Uterus (tissue), 4 donors: ENCODE results near the gene TMEM30A. TPM values are rescaled to one million over a fixed set of nuclear protein-coding genes. Genes with fewer than 3 reads are reported as not detected.

ENCODE experiments used
- DNase-seq, 2 donors: peaks; one replicate each; pipeline ENCODE4 v3.0.0-alpha.2; 2019 to 2020
- H3K27ac ChIP-seq, 2 donors: fragments of 200-600 bp; sonication (generic); 1 replicate in 1 of 2; 2 replicates in 1 of 2; pipeline ENCODE4 v1.5.1; 2016 to 2018
- H3K27me3 ChIP-seq, 2 donors: fragments of 200-600 bp; sonication (generic); one replicate each; pipeline ENCODE4 v1.5.1; 2018 to 2019; ENCODE audit warnings: control low read depth in 1 of 2
- H3K36me3 ChIP-seq, 2 donors: fragments of 200-600 bp; sonication (generic); one replicate each; pipeline ENCODE4 v1.5.1; 2019; ENCODE audit warnings: control low read depth in 1 of 2
- H3K4me1 ChIP-seq, 2 donors: fragments of 200-600 bp; sonication (generic); one replicate each; pipeline ENCODE4 v1.5.1; 2018 to 2019; ENCODE audit warnings: control low read depth in 1 of 2
- H3K4me3 ChIP-seq, 2 donors: fragments of 200-600 bp; sonication (generic); 1 replicate in 1 of 2; 2 replicates in 1 of 2; pipeline ENCODE4 v1.5.1; 2018 to 2019; ENCODE audit warnings: mild to moderate bottlenecking in 1 of 2
- H3K9me3 ChIP-seq, 2 donors: fragments of 200-600 bp; sonication (generic); one replicate each; pipeline ENCODE4 v1.5.1; 2019; ENCODE audit warnings: control low read depth in 1 of 2
- POLR2A ChIP-seq, 2 donors: fragments of 450-650 bp; IDR thresholded peaks; one replicate each; pipeline ENCODE4 v1.6.1; 2016; ENCODE audit warnings: antibody characterized with exemption in 2 of 2, mild to moderate bottlenecking in 1 of 2, moderate library complexity in 1 of 2
- intact Hi-C: fragments of 100-400 bp; cut with DNase I; formaldehyde crosslinking; loops from one replicate; pipeline ENCODE4 v1.15.1; 2023; ENCODE audit warnings: low total_unique reads
- total RNA-seq, 4 donors: library from RNA; depleted of rRNA in 3 of 4; stranded (reverse); fragments of >200 nt in 3 of 4; gene quantifications; one replicate each; pipeline versions ENCODE4 v1.1.0 to v1.2.4, GENCODE V29; 2014 to 2023
- TF ChIP-seq, protein P1 (sequence below), 4 experiments: fragments of 200-600 bp in 2 of 4; fragments of 450-650 bp in 2 of 4; sonication (generic) in 2 of 4; IDR thresholded peaks; one replicate each; pipeline ENCODE4 v1.5.1; 2016 to 2019; ENCODE audit warnings: antibody characterized with exemption in 4 of 4, mild to moderate bottlenecking in 2 of 4, moderate library complexity in 1 of 4
- donor health status: DM: yes; HTN: yes; CAD: no.

Gene TMEM30A
- total RNA-seq, 4 donors from 2014 or later = 71.0 to 194 (median 125) TPM

DNA sequence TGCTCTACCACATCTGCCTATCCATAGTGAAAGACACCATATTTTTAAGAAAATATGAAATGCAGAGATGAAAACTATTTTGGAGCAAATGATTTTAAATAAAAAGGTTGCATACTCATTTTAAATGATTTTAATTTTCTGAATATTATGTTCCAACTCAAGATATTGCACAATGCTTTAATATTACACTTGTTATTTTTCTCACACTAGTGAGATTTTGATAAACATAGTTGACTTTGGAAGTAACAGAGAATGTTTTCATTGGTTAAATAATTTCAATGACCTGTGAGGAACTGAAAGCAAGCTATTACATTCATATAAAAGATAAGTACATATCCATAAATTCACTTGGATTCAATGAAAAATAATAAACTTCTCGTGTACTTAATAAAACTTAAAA lies 7.2 kb upstream of the TMEM30A start:
- H3K27ac ChIP-seq = no peak overlapping the region
- TF ChIP-seq POLR2A (IDR thresholded peaks at IDR 0.05) = no peak
- TF ChIP-seq, protein P1, sequence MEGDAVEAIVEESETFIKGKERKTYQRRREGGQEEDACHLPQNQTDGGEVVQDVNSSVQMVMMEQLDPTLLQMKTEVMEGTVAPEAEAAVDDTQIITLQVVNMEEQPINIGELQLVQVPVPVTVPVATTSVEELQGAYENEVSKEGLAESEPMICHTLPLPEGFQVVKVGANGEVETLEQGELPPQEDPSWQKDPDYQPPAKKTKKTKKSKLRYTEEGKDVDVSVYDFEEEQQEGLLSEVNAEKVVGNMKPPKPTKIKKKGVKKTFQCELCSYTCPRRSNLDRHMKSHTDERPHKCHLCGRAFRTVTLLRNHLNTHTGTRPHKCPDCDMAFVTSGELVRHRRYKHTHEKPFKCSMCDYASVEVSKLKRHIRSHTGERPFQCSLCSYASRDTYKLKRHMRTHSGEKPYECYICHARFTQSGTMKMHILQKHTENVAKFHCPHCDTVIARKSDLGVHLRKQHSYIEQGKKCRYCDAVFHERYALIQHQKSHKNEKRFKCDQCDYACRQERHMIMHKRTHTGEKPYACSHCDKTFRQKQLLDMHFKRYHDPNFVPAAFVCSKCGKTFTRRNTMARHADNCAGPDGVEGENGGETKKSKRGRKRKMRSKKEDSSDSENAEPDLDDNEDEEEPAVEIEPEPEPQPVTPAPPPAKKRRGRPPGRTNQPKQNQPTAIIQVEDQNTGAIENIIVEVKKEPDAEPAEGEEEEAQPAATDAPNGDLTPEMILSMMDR (IDR thresholded peaks at IDR 0.05) = no peak
- intact Hi-C loops = no loop called here
- no peak overlapping the region for H3K4me3 ChIP-seq
- H3K36me3 ChIP-seq = no peaks in the 10 kb centered on the region
- no peaks in the 10 kb centered on the region for H3K27me3 ChIP-seq
- no peak for DNase-seq
- no peaks in the 10 kb centered on the region for H3K9me3 ChIP-seq
- H3K4me1 ChIP-seq = no peaks in the 10 kb centered on the region

DNA sequence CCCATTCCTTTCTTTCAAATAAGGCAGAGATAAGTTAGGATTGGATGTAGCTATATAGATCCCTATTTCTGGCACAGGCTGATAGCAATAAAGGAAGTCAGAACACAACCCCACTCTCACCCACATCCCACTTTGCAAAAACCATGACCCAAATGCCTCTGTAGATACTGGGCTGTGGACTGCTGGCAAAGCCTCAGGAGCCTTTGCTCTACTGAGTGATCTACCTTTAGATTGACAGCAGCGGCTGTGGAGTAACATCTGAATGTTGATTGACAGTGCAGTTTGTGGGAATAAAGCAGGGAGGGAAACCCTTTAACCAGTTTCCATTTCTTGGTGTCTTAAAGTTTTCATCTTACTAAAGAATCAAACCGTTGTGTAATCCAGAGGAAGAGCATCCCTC lies 6.7 kb upstream of the TMEM30A start:
- no peak overlapping the region for H3K4me3 ChIP-seq
- intact Hi-C loops = no loop called here
- no peaks in the 10 kb centered on the region for H3K27me3 ChIP-seq
- H3K36me3 ChIP-seq = no peaks in the 10 kb centered on the region
- no peak overlapping the region for H3K27ac ChIP-seq
- no peak for TF ChIP-seq POLR2A (IDR thresholded peaks at IDR 0.05)
- TF ChIP-seq, protein P1 (IDR thresholded peaks at IDR 0.05) = no peak
- H3K4me1 ChIP-seq = no peaks in the 10 kb centered on the region
- DNase-seq = no peak
- no peaks in the 10 kb centered on the region for H3K9me3 ChIP-seq

DNA sequence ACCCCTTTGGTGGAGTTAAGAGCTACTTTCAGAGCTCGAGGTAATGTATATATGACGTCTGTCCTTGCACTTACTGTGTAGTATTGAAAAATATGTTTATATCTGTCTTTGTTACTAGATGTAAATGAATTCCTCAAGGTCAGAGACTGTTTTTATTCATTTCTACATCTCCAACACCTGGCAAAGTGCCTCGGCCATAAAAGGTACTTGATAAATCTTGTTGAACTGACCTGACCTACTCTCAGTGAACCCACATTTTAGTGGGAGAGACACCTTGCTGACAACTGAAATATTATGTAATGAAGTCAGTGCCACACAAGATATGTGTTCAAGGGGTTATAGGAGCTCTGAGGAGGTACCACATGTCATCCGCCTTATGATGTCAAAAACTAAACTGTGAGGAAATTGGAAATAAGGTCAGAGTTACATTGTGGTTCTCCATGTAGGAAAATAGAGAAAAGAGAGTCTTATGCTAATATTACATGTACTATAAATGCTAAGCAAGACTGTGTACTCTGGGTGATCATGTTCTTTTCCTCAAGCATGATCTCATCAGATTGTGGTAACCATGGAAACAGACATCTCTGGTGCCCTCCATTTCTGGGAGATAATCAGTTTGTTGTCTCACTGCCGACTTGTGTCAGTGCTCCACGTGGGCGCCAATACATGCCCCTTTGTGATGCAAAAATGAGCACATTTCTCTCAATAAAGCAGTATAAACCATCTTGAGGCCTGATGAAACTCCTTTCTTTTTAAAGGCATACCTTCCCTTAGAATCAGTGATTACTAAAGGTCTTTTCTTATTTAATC lies 5.7 kb upstream of the TMEM30A start:
- H3K4me1 ChIP-seq = no peaks in the 10 kb centered on the region
- no peak overlapping the region for H3K4me3 ChIP-seq
- H3K27ac ChIP-seq = no peak overlapping the region
- intact Hi-C loops = no loop called here
- DNase-seq = no peak
- H3K27me3 ChIP-seq = no peaks in the 10 kb centered on the region
- TF ChIP-seq POLR2A (IDR thresholded peaks at IDR 0.05) = no peak
- TF ChIP-seq, protein P1 (IDR thresholded peaks at IDR 0.05) = no peak
- no peaks in the 10 kb centered on the region for H3K36me3 ChIP-seq
- H3K9me3 ChIP-seq = no peaks in the 10 kb centered on the region

DNA sequence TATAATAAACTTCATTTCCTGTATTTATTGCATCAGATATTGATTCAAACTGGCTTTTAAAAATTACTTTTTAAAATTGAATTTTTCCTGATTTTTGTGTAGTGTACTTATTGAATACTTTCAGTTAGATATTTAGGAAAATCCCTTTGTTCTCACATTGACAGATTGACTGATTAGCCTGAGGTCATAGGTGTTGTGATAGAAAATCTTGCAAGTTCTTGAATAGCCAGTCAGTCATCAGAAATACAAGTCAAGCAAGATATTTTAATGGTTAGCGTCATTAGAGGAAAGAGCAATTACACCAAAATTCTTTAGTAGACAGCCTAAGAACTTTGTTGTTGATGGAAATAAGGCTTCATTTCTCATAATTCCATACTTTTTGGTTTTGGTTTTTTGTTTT lies 3.4 kb upstream of the TMEM30A start:
- intact Hi-C loops = no loop called here
- no peaks in the 10 kb centered on the region for H3K27me3 ChIP-seq
- no peak for DNase-seq
- no peak overlapping the region for H3K4me3 ChIP-seq
- no peak overlapping the region for H3K27ac ChIP-seq
- H3K36me3 ChIP-seq = no peaks in the 10 kb centered on the region
- no peaks in the 10 kb centered on the region for H3K9me3 ChIP-seq
- H3K4me1 ChIP-seq = no peaks in the 10 kb centered on the region
- TF ChIP-seq, protein P1 (IDR thresholded peaks at IDR 0.05) = no peak
- no peak for TF ChIP-seq POLR2A (IDR thresholded peaks at IDR 0.05)

DNA sequence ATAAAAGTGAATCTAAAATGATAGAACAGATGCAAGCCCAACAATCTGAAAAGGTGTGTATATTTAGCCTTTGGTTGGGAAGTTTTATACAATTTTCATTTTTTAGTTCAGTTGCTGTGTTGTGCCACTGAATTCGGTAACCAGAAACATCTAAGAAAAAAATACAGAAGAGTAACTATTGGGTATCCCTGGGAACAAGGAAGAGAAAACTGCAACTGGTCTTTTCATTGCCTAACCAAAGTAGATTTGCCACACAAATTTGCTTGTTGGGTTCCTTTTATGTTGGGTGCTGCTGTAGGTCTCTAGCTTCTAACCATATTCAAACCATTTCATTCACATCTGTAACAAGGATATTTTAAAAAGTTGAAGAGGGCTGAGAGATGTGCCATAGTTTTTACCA lies 2.8 kb upstream of the TMEM30A start:
- H3K36me3 ChIP-seq = no peaks in the 10 kb centered on the region
- intact Hi-C loops = no loop called here
- H3K4me1 ChIP-seq = no peaks in the 10 kb centered on the region
- TF ChIP-seq, protein P1 (IDR thresholded peaks at IDR 0.05) = no peak
- TF ChIP-seq POLR2A (IDR thresholded peaks at IDR 0.05) = no peak
- H3K9me3 ChIP-seq = no peaks in the 10 kb centered on the region
- no peak for DNase-seq
- no peak overlapping the region for H3K27ac ChIP-seq
- H3K4me3 ChIP-seq = no peak overlapping the region
- no peaks in the 10 kb centered on the region for H3K27me3 ChIP-seq
